GM12878 (cell line): ENCODE data around the gene LCAT. TPM values are rescaled to one million over a fixed set of nuclear protein-coding genes. Genes with fewer than 3 reads are reported as not detected.

Experiments
- ATAC-seq: fragments of 200-7000 bp; cut with Tn5 transposase; 3 replicates; pipeline ENCODE4 v1.9.1; 2020; ENCODE audit warnings: mild to moderate bottlenecking, moderate library complexity
- BruUV-seq: library from RNA; stranded (reverse); fragments of 400-500 nt; replicated peaks from 2 replicates; lab custom pipeline; 2021; lab: Mats Ljungman, UMichigan
- CTCF ChIA-PET: fragments of 300-600 bp; sonication (Branson Sonifier 250); formaldehyde crosslinking; extraction: SDS; loops from one replicate; lab custom pipeline; 2021; ENCODE audit warnings: inconsistent platforms; lab: Yijun Ruan, JAX
- POLR2A ChIA-PET: fragments of 350-600 bp; formaldehyde crosslinking; extraction: SDS; loops from one replicate; lab custom pipeline; 2021; ENCODE audit warnings: inconsistent platforms; lab: Charles Lee
- RAD21 ChIA-PET: fragments of 300-600 bp; sonication (Branson Sonifier 250); formaldehyde crosslinking; loops from one replicate; lab custom pipeline; 2023; ENCODE audit warnings: antibody characterized with exemption; ENCODE audit not compliant: unreplicated experiment; lab: Charles Lee
- SMC1A ChIA-PET: fragments of 300-600 bp; sonication (Branson Sonifier 250); formaldehyde crosslinking; loops from one replicate; lab custom pipeline; 2023; ENCODE audit not compliant: unreplicated experiment, uncharacterized antibody; lab: Charles Lee
- DNase-seq: peaks from one replicate; pipeline ENCODE4 v3.0.0-alpha.2; 2011; ENCODE audit warnings: low read depth, low spot score
- FAIRE-seq: peaks from 3 replicates; lab custom pipeline; 2011; peaks lifted over from hg19 to GRCh38; lab: Jason Lieb, UNC
- H2AFZ ChIP-seq: 2 replicates; pipeline ENCODE4 v1.6.0; 2011; ENCODE audit warnings: low read depth, low read length, control low read depth; ENCODE audit not compliant: control insufficient read depth
- H3K27ac ChIP-seq: 2 replicates; pipeline ENCODE4 v1.5.1; 2011; ENCODE audit warnings: control low read depth; ENCODE audit not compliant: control insufficient read depth, insufficient read depth
- H3K27me3 ChIP-seq, 2 experiments: replicated peaks in 1 of 2; 2 replicates each; pipeline versions ENCODE4 v1.6.0 to v1.6.1; 2011; ENCODE audit warnings: low read length in 1 of 2; ENCODE audit not compliant: control insufficient read depth in 2 of 2, insufficient read depth in 2 of 2
- H3K36me3 ChIP-seq, 2 experiments: 2 replicates each; pipeline ENCODE4 v1.5.1; 2011; ENCODE audit warnings: low read length in 1 of 2; ENCODE audit not compliant: control insufficient read depth in 2 of 2, insufficient read depth in 2 of 2
- H3K4me1 ChIP-seq: 2 replicates; pipeline ENCODE4 v1.6.1; 2011; ENCODE audit warnings: mild to moderate bottlenecking, low read length, moderate library complexity, mixed read lengths; ENCODE audit not compliant: control insufficient read depth, insufficient read depth
- H3K4me2 ChIP-seq: 2 replicates; pipeline ENCODE4 v1.6.0; 2011; ENCODE audit warnings: control low read depth; ENCODE audit not compliant: control insufficient read depth, insufficient read depth
- H3K4me3 ChIP-seq: fragments of 200-600 bp; sonication (generic); 2 replicates; pipeline ENCODE4 v1.5.1; 2016
- H3K79me2 ChIP-seq: 2 replicates; pipeline ENCODE4 v1.6.0; 2011; ENCODE audit warnings: low read length; ENCODE audit not compliant: control insufficient read depth, insufficient read depth
- H3K9ac ChIP-seq: 2 replicates; pipeline ENCODE4 v1.8.0; 2011; ENCODE audit warnings: low read length, control low read depth, mixed read lengths; ENCODE audit not compliant: control insufficient read depth, insufficient read depth
- H3K9me3 ChIP-seq: replicated peaks from 3 replicates; pipeline ENCODE4 v1.5.1; 2011; ENCODE audit warnings: mild to moderate bottlenecking, low read length; ENCODE audit not compliant: control insufficient read depth, insufficient read depth
- H4K20me1 ChIP-seq: 2 replicates; pipeline ENCODE4 v1.6.0; 2011; ENCODE audit not compliant: control insufficient read depth, insufficient read depth
- ASH2L ChIP-seq: fragments of 300-600, 200-600 bp; sonication (generic); IDR thresholded peaks from 2 replicates; pipeline ENCODE4 v1.6.1; 2017; ENCODE audit warnings: low read depth, mild to moderate bottlenecking, borderline replicate concordance
- ATF2 ChIP-seq: IDR thresholded peaks from 2 replicates; pipeline ENCODE4 v1.6.1; 2012; ENCODE audit warnings: low read length, inconsistent platforms
- ATF7 ChIP-seq: fragments of 450-650 bp; IDR thresholded peaks from 2 replicates; pipeline ENCODE4 v1.6.1; 2016; ENCODE audit warnings: low read depth, mild to moderate bottlenecking
- BHLHE40 ChIP-seq, 2 experiments: fragments of 450-650 bp in 1 of 2; IDR thresholded peaks; 2 replicates each; pipeline ENCODE4 v1.6.1; 2011 to 2017; ENCODE audit warnings: low read depth in 2 of 2, borderline replicate concordance in 1 of 2, improper control_type of control experiment in 1 of 2, low read length in 1 of 2, mild to moderate bottlenecking in 1 of 2
- CREB1 ChIP-seq: IDR thresholded peaks from 2 replicates; pipeline ENCODE4 v1.6.1; 2012; ENCODE audit warnings: low read depth, mild to moderate bottlenecking, inconsistent platforms
- DPF2 ChIP-seq: fragments of 450-650 bp; IDR thresholded peaks from 2 replicates; pipeline ENCODE4 v1.6.1; 2017; ENCODE audit warnings: mild to moderate bottlenecking
- EP300 ChIP-seq, 2 experiments: fragments of 150-350 bp in 1 of 2; IDR thresholded peaks; 2 replicates each; pipeline ENCODE4 v1.6.1; 2011 to 2012; ENCODE audit warnings: low read depth in 2 of 2, low read length in 2 of 2, borderline replicate concordance in 1 of 2, improper control_type of control experiment in 1 of 2, inconsistent platforms in 1 of 2; ENCODE audit not compliant: control insufficient read depth in 1 of 2
- HSF1 ChIP-seq: fragments of 150-350 bp; IDR thresholded peaks from 2 replicates; pipeline ENCODE4 v1.6.1; 2014; ENCODE audit warnings: mild to moderate bottlenecking, low read depth, low read length
- NBN ChIP-seq: fragments of 450-650 bp; IDR thresholded peaks from 2 replicates; pipeline ENCODE4 v1.6.1; 2016
- NKRF ChIP-seq: fragments of 450-650 bp; conservative IDR thresholded peaks from 2 replicates; pipeline ENCODE4 v1.6.1; 2017; ENCODE audit warnings: mild to moderate bottlenecking, moderate library complexity
- PAX8 ChIP-seq: fragments of 450-650 bp; IDR thresholded peaks from 2 replicates; pipeline ENCODE4 v1.6.1; 2017; ENCODE audit warnings: mild to moderate bottlenecking, moderate library complexity
- PBX3 ChIP-seq: IDR thresholded peaks from 2 replicates; pipeline ENCODE4 v1.6.1; 2011; ENCODE audit warnings: mild to moderate bottlenecking, low read depth, low read length, moderate library complexity; ENCODE audit not compliant: insufficient replicate concordance
- PML ChIP-seq: IDR thresholded peaks from 2 replicates; pipeline ENCODE4 v1.6.1; 2012; ENCODE audit warnings: low read length, inconsistent platforms
- RAD21 ChIP-seq: IDR thresholded peaks from 2 replicates; pipeline ENCODE4 v1.6.1; 2011; ENCODE audit warnings: mild to moderate bottlenecking, low read depth, low read length, moderate library complexity; ENCODE audit not compliant: insufficient read depth
- RFX5 ChIP-seq: IDR thresholded peaks from 2 replicates; pipeline ENCODE4 v1.6.1; 2011; ENCODE audit warnings: low read depth, low read length, improper control_type of control experiment
- RUNX3 ChIP-seq: IDR thresholded peaks from 2 replicates; pipeline ENCODE4 v1.6.1; 2012; ENCODE audit warnings: low read length, inconsistent platforms
- SPI1 ChIP-seq: IDR thresholded peaks from 2 replicates; pipeline ENCODE4 v1.6.1; 2011; ENCODE audit warnings: low read depth, mild to moderate bottlenecking, low read length, moderate library complexity, borderline replicate concordance; ENCODE audit not compliant: insufficient read depth
- WGBS: methylation state at CpG from one replicate; pipeline ENCODE4 v1.1.6; 2016; ENCODE audit warnings: low lambda C conversion rate; ENCODE audit not compliant: insufficient replicate concordance, insufficient coverage; ENCODE audit errors: missing lambda C conversion rate; 5-methylcytosine and 5-hydroxymethylcytosine counted together
- in situ Hi-C: fragments of 300-500 bp; cut with MboI; formaldehyde crosslinking; loops from 9 replicates; pipeline ENCODE4 v1.14.3; 2018; ENCODE audit warnings: mixed read lengths
- intact Hi-C: fragments of 100-400 bp; cut with micrococcal nuclease; formaldehyde crosslinking; loops from one replicate; pipeline ENCODE4 v1.14.2; 2022; ENCODE audit not compliant: unreplicated experiment
- polyA plus RNA-seq, 11 experiments: library from polyadenylated mRNA; depleted of rRNA in 4 of 11; unstranded in 6 of 11; stranded (reverse) in 5 of 11; fragments of >200 nt; fragmentation: Nextera tagmentation in 4 of 11; fragmentation: Illumina TruSeq in 1 of 11; extraction: Ambion mirVana in 4 of 11; extraction: Trizol in 1 of 11; gene quantifications; 1 replicate in 1 of 11; 2 replicates in 10 of 11; pipeline versions ENCODE4 v1.2.1 to v1.2.3, GENCODE V29; 2011 to 2016; ENCODE audit warnings: inconsistent platforms in 2 of 11, missing spikeins in 2 of 11, low read depth in 1 of 11
- total RNA-seq, 4 experiments: library from RNA; depleted of rRNA in 3 of 4; stranded (reverse); fragments of >200 nt in 3 of 4; fragmentation: Illumina TruSeq in 1 of 4; extraction: Trizol in 1 of 4; gene quantifications; 2 replicates each; pipeline versions ENCODE4 v1.2.1 to v1.2.3, GENCODE V29; 2013 to 2021

Gene LCAT
- total and polyA plus RNA-seq, 10 of the 15 experiments (the other 5 are each of a cell fraction or from before 2014, with no cell fraction given), result 0.61 to 11.7 (median 3.3) TPM

- H3K9ac ChIP-seq, result no peak overlapping the region
- RAD21 ChIA-PET, result interaction anchor here (0.8 to 2.1 kb wide), 3 partner anchors 23 to 51 kb away, joined by 3 to 6 read pairs (median 4); partner anchors contain the start of genes DDX28 and DUS2
- peaks cover 42% of the 10 kb centered on the region for H3K4me1 ChIP-seq
- intact Hi-C loops, result no loop called here
- no peak overlapping the region for H3K27ac ChIP-seq
- no peaks in the 10 kb centered on the region for H3K79me2 ChIP-seq
- CTCF ChIA-PET, result interaction anchor here (0.9 to 1.3 kb wide), 5 partner anchors 33 to 239 kb away, joined by 4 to 7 read pairs (median 4); partner anchors contain the start of genes DDX28 and DUS2
- no peaks in the 10 kb centered on the region for H3K36me3 ChIP-seq
- H2AFZ ChIP-seq, result no peak overlapping the region
- WGBS, result 37% methylated on average over 8 of the region's 8 CpGs
- no peak overlapping the region for H3K4me3 ChIP-seq
- no peak for DNase-seq
- no peaks in the 10 kb centered on the region for H4K20me1 ChIP-seq
- POLR2A ChIA-PET, result interaction anchor here (1.4 to 1.5 kb wide), 2 partner anchors 24 to 85 kb away, joined by 5 to 6 read pairs; no protein-coding TSS in a partner anchor
- H3K27me3 ChIP-seq, result no peaks in the 10 kb centered on the region
- ATAC-seq, result peak; percentile 42
- FAIRE-seq, result no peak
- peak overlapping the region; percentile 27 for H3K4me2 ChIP-seq
- in situ Hi-C loops, result loop anchor here (5.0 kb wide), 1 partner anchor 238 kb away; no protein-coding TSS in a partner anchor
- H3K9me3 ChIP-seq, result no peaks in the 10 kb centered on the region
- SMC1A ChIA-PET, result interaction anchor here (1.1 kb wide), 1 partner anchor 49 kb away, joined by 3 read pairs; no protein-coding TSS in a partner anchor
- no TSS peak for BruUV-seq
- TF ChIP-seq ATF7, result 0 out of 2 replicates have a peak, but pooled peaks have one; percentile 33
- no peak for TF ChIP-seq RAD21
- TF ChIP-seq CREB1, result peak; percentile 17; the same call in 1 of the 2 replicates
- TF ChIP-seq SPI1, result no peak; the same call in 1 of the 2 replicates
- no peak for TF ChIP-seq RFX5
- TF ChIP-seq DPF2, result no peak
- no peak for TF ChIP-seq ASH2L
- TF ChIP-seq NKRF, result no peak
- no peak for TF ChIP-seq PBX3
- TF ChIP-seq RUNX3, result peak; percentile 78
- TF ChIP-seq NBN, result peak; percentile 50; the same call in 1 of the 2 replicates
- no peak for TF ChIP-seq ATF2
- TF ChIP-seq BHLHE40 (IDR thresholded peaks at IDR 0.05; ENCODE audit: borderline replicate concordance in 1 of 2, low read depth in 2 of 2, low read length in 1 of 2), result peak; percentile 33 to 73; a peak in 1 of 4 replicates
- TF ChIP-seq PML, result no peak
- peak; percentile 14 to 36; a peak in 1 of 4 replicates for TF ChIP-seq EP300 (IDR thresholded peaks at IDR 0.05; ENCODE audit: borderline replicate concordance in 1 of 2, control insufficient read depth in 1 of 2, low read depth in 2 of 2, low read length in 2 of 2)
- TF ChIP-seq HSF1, result no peak
- TF ChIP-seq PAX8, result no peak
These were observed 45.5 kb upstream of the LCAT start for GRCh38 chr16:67989322-67990017.
